HL-60 (cell line): ENCODE results near the gene STX8.

Experiments
- POLR2AphosphoS5 ChIP-seq: IDR thresholded peaks from 2 replicates; pipeline ENCODE4 v1.6.1; 2012; ENCODE audit warnings: low read depth
- TF ChIP-seq, protein P1 (sequence below): IDR thresholded peaks from one replicate; pipeline ENCODE4 v1.5.1; 2011; ENCODE audit warnings: low read length, control low read depth, inconsistent platforms; ENCODE audit not compliant: insufficient read depth
- TF ChIP-seq, protein P2 (sequence below): IDR thresholded peaks from 2 replicates; pipeline ENCODE4 v1.6.1; 2012; ENCODE audit warnings: low read depth; ENCODE audit not compliant: insufficient replicate concordance

DNA sequence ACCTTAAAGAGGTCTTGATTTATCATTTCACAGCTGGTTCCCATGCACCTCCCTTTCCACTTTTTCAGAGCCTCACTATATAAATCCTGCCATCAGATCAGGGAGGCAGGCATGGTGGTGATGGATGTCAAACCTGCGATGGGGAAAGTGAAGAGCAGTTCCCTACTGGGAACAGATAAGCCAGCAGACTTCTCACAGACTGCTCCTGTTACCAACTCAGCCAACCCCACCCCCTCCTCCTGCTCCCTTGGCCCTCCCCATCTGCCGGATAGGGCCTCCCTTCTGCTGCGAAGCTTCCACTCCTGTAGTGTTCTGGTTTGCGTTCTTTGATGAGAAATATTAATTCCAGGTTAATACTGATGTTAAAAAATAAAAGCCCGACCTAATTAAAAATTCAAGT is 232.1 kb downstream of the STX8 start:
- TF ChIP-seq POLR2AphosphoS5, result no peak
- TF ChIP-seq, protein P1, sequence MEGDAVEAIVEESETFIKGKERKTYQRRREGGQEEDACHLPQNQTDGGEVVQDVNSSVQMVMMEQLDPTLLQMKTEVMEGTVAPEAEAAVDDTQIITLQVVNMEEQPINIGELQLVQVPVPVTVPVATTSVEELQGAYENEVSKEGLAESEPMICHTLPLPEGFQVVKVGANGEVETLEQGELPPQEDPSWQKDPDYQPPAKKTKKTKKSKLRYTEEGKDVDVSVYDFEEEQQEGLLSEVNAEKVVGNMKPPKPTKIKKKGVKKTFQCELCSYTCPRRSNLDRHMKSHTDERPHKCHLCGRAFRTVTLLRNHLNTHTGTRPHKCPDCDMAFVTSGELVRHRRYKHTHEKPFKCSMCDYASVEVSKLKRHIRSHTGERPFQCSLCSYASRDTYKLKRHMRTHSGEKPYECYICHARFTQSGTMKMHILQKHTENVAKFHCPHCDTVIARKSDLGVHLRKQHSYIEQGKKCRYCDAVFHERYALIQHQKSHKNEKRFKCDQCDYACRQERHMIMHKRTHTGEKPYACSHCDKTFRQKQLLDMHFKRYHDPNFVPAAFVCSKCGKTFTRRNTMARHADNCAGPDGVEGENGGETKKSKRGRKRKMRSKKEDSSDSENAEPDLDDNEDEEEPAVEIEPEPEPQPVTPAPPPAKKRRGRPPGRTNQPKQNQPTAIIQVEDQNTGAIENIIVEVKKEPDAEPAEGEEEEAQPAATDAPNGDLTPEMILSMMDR, result no peak
- TF ChIP-seq, protein P2, sequence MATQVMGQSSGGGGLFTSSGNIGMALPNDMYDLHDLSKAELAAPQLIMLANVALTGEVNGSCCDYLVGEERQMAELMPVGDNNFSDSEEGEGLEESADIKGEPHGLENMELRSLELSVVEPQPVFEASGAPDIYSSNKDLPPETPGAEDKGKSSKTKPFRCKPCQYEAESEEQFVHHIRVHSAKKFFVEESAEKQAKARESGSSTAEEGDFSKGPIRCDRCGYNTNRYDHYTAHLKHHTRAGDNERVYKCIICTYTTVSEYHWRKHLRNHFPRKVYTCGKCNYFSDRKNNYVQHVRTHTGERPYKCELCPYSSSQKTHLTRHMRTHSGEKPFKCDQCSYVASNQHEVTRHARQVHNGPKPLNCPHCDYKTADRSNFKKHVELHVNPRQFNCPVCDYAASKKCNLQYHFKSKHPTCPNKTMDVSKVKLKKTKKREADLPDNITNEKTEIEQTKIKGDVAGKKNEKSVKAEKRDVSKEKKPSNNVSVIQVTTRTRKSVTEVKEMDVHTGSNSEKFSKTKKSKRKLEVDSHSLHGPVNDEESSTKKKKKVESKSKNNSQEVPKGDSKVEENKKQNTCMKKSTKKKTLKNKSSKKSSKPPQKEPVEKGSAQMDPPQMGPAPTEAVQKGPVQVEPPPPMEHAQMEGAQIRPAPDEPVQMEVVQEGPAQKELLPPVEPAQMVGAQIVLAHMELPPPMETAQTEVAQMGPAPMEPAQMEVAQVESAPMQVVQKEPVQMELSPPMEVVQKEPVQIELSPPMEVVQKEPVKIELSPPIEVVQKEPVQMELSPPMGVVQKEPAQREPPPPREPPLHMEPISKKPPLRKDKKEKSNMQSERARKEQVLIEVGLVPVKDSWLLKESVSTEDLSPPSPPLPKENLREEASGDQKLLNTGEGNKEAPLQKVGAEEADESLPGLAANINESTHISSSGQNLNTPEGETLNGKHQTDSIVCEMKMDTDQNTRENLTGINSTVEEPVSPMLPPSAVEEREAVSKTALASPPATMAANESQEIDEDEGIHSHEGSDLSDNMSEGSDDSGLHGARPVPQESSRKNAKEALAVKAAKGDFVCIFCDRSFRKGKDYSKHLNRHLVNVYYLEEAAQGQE, result no peak
